DND-41 (cell line): Measurements from ENCODE around the gene LDLR.

ENCODE experiments used
- ATAC-seq: fragments of 200-7000 bp; cut with Tn5 transposase; 3 replicates; pipeline ENCODE4 v1.9.1; 2021; ENCODE audit warnings: low read depth; ENCODE audit not compliant: insufficient read depth
- DNase-seq: peaks from one replicate; pipeline ENCODE4 v3.0.0-alpha.2; 2020
- H2AFZ ChIP-seq: 2 replicates; pipeline ENCODE4 v1.6.0; 2012; ENCODE audit warnings: low read depth, low read length
- H3K27ac ChIP-seq: 2 replicates; pipeline ENCODE4 v1.5.1; 2012; ENCODE audit warnings: low read length, inconsistent platforms
- H3K27me3 ChIP-seq: fragments of 200-600 bp; sonication (generic); 2 replicates; pipeline ENCODE4 v1.6.0; 2012; ENCODE audit warnings: low read length, mild to moderate bottlenecking, inconsistent platforms; ENCODE audit not compliant: insufficient read depth, poor library complexity
- H3K36me3 ChIP-seq: 2 replicates; pipeline ENCODE4 v1.5.1; 2012; ENCODE audit warnings: low read length, inconsistent platforms; ENCODE audit not compliant: insufficient read depth
- H3K4me1 ChIP-seq: 2 replicates; pipeline ENCODE4 v1.5.1; 2012; ENCODE audit warnings: mild to moderate bottlenecking, low read length; ENCODE audit not compliant: insufficient read depth
- H3K4me2 ChIP-seq: 2 replicates; pipeline ENCODE4 v1.6.0; 2012; ENCODE audit warnings: mild to moderate bottlenecking, moderate library complexity, low read length, inconsistent platforms; ENCODE audit not compliant: insufficient read depth
- H3K4me3 ChIP-seq, 2 experiments: fragments of 200-600 bp in 1 of 2; shearing (Covaris generic) in 1 of 2; 2 replicates each; pipeline ENCODE4 v1.5.1; 2012 to 2016; ENCODE audit warnings: inconsistent platforms in 2 of 2, low read length in 2 of 2, mild to moderate bottlenecking in 2 of 2, low read depth in 1 of 2, moderate library complexity in 1 of 2
- H3K79me2 ChIP-seq: 2 replicates; pipeline ENCODE4 v1.6.0; 2012; ENCODE audit warnings: low read length, inconsistent platforms; ENCODE audit not compliant: insufficient read depth
- H3K9ac ChIP-seq: 2 replicates; pipeline ENCODE4 v1.6.0; 2012; ENCODE audit warnings: low read depth, mild to moderate bottlenecking, inconsistent platforms, low read length, moderate library complexity
- H3K9me3 ChIP-seq: 2 replicates; pipeline ENCODE4 v1.5.1; 2012; ENCODE audit warnings: low read length, moderate library complexity, mild to moderate bottlenecking, inconsistent platforms; ENCODE audit not compliant: insufficient read depth, severe bottlenecking
- H4K20me1 ChIP-seq: 2 replicates; pipeline ENCODE4 v1.6.0; 2012; ENCODE audit warnings: low read length; ENCODE audit not compliant: insufficient read depth
- EZH2 ChIP-seq: IDR thresholded peaks from 3 replicates; pipeline ENCODE4 v1.6.1; 2012; ENCODE audit warnings: borderline replicate concordance, low read depth, mild to moderate bottlenecking, moderate library complexity, low read length, inconsistent platforms; ENCODE audit not compliant: severe bottlenecking
- TF ChIP-seq, protein P1 (sequence below): IDR thresholded peaks from 2 replicates; pipeline ENCODE4 v1.5.1; 2012; ENCODE audit warnings: borderline replicate concordance, low read length, moderate library complexity, mild to moderate bottlenecking; ENCODE audit not compliant: poor library complexity, severe bottlenecking; ENCODE audit errors: extremely low read depth

LDLR gene

GRCh38 chr19:11105014-11105636 is 15.9 kb downstream of the LDLR start:
- ATAC-seq (no peak), DNase-seq (no peak)
- H2AFZ ChIP-seq, result no peak overlapping the region
- peaks cover 93% of the 10 kb centered on the region for H3K36me3 ChIP-seq
- peaks cover 50% of the 10 kb centered on the region for H3K79me2 ChIP-seq
- peaks cover 48% of the 10 kb centered on the region for H4K20me1 ChIP-seq
- no peaks in the 10 kb centered on the region for H3K27me3 ChIP-seq
- no peak overlapping the region for H3K4me2 ChIP-seq
- H3K4me3 ChIP-seq, result no peak overlapping the region
- no peak for TF ChIP-seq EZH2
- TF ChIP-seq, protein P1, sequence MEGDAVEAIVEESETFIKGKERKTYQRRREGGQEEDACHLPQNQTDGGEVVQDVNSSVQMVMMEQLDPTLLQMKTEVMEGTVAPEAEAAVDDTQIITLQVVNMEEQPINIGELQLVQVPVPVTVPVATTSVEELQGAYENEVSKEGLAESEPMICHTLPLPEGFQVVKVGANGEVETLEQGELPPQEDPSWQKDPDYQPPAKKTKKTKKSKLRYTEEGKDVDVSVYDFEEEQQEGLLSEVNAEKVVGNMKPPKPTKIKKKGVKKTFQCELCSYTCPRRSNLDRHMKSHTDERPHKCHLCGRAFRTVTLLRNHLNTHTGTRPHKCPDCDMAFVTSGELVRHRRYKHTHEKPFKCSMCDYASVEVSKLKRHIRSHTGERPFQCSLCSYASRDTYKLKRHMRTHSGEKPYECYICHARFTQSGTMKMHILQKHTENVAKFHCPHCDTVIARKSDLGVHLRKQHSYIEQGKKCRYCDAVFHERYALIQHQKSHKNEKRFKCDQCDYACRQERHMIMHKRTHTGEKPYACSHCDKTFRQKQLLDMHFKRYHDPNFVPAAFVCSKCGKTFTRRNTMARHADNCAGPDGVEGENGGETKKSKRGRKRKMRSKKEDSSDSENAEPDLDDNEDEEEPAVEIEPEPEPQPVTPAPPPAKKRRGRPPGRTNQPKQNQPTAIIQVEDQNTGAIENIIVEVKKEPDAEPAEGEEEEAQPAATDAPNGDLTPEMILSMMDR, result no peak
- H3K4me1 ChIP-seq, result no peaks in the 10 kb centered on the region
- no peak overlapping the region for H3K9ac ChIP-seq
- H3K27ac ChIP-seq, result no peak overlapping the region
- H3K9me3 ChIP-seq, result no peaks in the 10 kb centered on the region

DNA sequence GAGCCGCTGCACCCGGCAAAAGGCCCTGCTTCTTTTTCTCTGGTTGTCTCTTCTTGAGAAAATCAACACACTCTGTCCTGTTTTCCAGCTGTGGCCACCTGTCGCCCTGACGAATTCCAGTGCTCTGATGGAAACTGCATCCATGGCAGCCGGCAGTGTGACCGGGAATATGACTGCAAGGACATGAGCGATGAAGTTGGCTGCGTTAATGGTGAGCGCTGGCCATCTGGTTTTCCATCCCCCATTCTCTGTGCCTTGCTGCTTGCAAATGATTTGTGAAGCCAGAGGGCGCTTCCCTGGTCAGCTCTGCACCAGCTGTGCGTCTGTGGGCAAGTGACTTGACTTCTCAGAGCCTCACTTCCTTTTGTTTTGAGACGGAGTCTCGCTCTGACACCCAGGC is 17.2 kb downstream of the LDLR start:
- Histone ChIP-seq H3K4me3 (no peak overlapping the region), H3K27ac (no peak overlapping the region), H3K27me3 (no peaks in the 10 kb centered on the region), H3K9me3 (no peaks in the 10 kb centered on the region), H2AFZ (no peak overlapping the region), H3K9ac (no peak overlapping the region), H3K36me3 (peaks cover 96% of the 10 kb centered on the region), H4K20me1 (peaks cover 48% of the 10 kb centered on the region), H3K4me1 (no peaks in the 10 kb centered on the region), H3K79me2 (peaks cover 39% of the 10 kb centered on the region), H3K4me2 (no peak overlapping the region)
- ATAC-seq (no peak), DNase-seq (no peak)
- TF ChIP-seq, protein P1, result no peak

DNA sequence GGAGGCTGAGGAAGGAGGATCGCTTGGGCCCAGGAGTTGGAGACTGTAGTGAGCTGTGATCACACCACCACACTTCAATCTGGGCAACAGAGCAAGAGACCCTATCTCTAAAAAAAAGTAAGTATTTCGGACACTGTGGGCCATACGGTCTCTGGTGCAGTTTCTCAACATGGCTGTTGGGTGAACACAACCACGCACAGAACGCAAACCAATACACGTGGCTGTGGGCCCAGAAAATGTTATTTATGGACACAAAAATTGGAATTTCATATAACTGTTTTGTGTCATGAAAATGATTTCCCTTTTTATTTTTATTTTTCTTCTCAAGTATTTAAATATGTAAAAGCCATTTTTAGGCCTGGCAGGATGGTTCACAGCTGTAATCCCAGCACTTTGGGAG is 19.5 kb downstream of the LDLR start:
- H3K4me1 ChIP-seq, result no peaks in the 10 kb centered on the region
- DNase-seq, result no peak
- TF ChIP-seq, protein P1, result no peak
- no peak for TF ChIP-seq EZH2
- H3K4me3 ChIP-seq, result no peak overlapping the region
- H3K36me3 ChIP-seq, result peaks cover 98% of the 10 kb centered on the region
- H3K27ac ChIP-seq, result no peak overlapping the region
- no peak overlapping the region for H2AFZ ChIP-seq
- no peaks in the 10 kb centered on the region for H3K27me3 ChIP-seq
- H3K4me2 ChIP-seq, result no peak overlapping the region
- no peak overlapping the region for H3K9ac ChIP-seq
- H3K9me3 ChIP-seq, result no peaks in the 10 kb centered on the region
- no peak for ATAC-seq
- H4K20me1 ChIP-seq, result peaks cover 53% of the 10 kb centered on the region
- H3K79me2 ChIP-seq, result peaks cover 32% of the 10 kb centered on the region

DNA sequence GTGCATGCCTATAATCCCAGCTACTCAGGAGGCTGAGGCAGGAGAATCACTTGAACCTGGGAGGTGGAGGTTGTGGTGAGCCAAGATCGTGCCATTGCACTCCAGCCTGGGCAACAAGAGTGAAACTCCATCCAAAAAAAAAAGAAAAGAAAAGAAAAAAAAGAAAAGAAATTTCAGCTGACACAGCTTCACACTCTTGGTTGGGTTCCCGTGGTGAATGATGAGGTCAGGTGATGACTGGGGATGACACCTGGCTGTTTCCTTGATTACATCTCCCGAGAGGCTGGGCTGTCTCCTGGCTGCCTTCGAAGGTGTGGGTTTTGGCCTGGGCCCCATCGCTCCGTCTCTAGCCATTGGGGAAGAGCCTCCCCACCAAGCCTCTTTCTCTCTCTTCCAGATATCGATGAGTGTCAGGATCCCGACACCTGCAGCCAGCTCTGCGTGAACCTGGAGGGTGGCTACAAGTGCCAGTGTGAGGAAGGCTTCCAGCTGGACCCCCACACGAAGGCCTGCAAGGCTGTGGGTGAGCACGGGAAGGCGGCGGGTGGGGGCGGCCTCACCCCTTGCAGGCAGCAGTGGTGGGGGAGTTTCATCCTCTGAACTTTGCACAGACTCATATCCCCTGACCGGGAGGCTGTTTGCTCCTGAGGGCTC is 22.0 kb downstream of the LDLR start:
- Histone ChIP-seq H3K27ac (no peak overlapping the region), H3K79me2 (peaks cover 20% of the 10 kb centered on the region)
- no peak for ATAC-seq

More for the DNA sequence above, 22.0 kb downstream of the LDLR start:
- no peak overlapping the region for H3K4me3 ChIP-seq
- no peak overlapping the region for H3K4me2 ChIP-seq
- no peak overlapping the region for H3K9ac ChIP-seq
- peaks cover 98% of the 10 kb centered on the region for H3K36me3 ChIP-seq
- H3K27me3 ChIP-seq, result no peaks in the 10 kb centered on the region
- no peaks in the 10 kb centered on the region for H3K4me1 ChIP-seq
- no peaks in the 10 kb centered on the region for H3K9me3 ChIP-seq
- DNase-seq, result no peak
- H4K20me1 ChIP-seq, result peaks cover 52% of the 10 kb centered on the region
- TF ChIP-seq EZH2, result no peak
- TF ChIP-seq, protein P1, result no peak
- no peak overlapping the region for H2AFZ ChIP-seq
